ENCODE results near the gene CCDC3. TPM values are rescaled to one million over a fixed set of nuclear protein-coding genes. Genes with fewer than 3 reads are reported as not detected.
"Not testable (repeated sequence)": the region's sequence is repeated elsewhere in the genome, so short reads cannot be mapped to it uniquely, and the experiment has no call there.

The CCDC3 gene
- total RNA-seq, 1 donor from 2014 or later = 14.1 TPM

DNA sequence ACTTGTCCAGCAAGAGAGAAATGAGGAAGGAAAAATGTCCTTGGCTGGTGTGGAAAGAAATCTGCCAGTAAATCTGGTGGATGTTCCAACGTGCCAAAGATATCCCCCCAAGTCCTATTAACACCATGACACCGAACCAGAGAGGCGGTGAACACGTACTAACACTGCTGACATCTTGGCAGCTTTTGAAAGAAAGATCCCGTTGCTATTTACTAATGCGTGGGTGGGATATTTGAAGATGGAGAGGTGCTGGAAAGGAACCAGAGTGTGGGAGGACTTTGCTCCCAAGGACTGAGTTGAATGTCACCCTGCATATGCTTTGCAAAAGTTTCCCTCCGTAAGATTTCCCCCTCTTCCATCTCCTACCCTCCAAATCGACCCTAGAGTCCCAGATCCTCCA, 7.9 kb downstream of the CCDC3 start:
- H3K9me3 Mint-ChIP-seq (ENCODE audit: unreplicated experiment) = no peaks in the 10 kb centered on the region
- no peak for DNase-seq (ENCODE audit: extremely low spot score, unreplicated experiment)
- peaks cover 7% of the 10 kb centered on the region for H3K27me3 Mint-ChIP-seq (ENCODE audit: unreplicated experiment)
- H3K4me3 Mint-ChIP-seq (ENCODE audit: unreplicated experiment) = no peak overlapping the region
- H3K27ac Mint-ChIP-seq (ENCODE audit: unreplicated experiment) = no peak overlapping the region
- peaks cover 9% of the 10 kb centered on the region for H3K4me1 Mint-ChIP-seq (ENCODE audit: unreplicated experiment)
- H3K36me3 Mint-ChIP-seq (ENCODE audit: unreplicated experiment) = no peaks in the 10 kb centered on the region
- TF ChIP-seq, protein P1, sequence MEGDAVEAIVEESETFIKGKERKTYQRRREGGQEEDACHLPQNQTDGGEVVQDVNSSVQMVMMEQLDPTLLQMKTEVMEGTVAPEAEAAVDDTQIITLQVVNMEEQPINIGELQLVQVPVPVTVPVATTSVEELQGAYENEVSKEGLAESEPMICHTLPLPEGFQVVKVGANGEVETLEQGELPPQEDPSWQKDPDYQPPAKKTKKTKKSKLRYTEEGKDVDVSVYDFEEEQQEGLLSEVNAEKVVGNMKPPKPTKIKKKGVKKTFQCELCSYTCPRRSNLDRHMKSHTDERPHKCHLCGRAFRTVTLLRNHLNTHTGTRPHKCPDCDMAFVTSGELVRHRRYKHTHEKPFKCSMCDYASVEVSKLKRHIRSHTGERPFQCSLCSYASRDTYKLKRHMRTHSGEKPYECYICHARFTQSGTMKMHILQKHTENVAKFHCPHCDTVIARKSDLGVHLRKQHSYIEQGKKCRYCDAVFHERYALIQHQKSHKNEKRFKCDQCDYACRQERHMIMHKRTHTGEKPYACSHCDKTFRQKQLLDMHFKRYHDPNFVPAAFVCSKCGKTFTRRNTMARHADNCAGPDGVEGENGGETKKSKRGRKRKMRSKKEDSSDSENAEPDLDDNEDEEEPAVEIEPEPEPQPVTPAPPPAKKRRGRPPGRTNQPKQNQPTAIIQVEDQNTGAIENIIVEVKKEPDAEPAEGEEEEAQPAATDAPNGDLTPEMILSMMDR (IDR thresholded peaks at IDR 0.05) = no peak

DNA sequence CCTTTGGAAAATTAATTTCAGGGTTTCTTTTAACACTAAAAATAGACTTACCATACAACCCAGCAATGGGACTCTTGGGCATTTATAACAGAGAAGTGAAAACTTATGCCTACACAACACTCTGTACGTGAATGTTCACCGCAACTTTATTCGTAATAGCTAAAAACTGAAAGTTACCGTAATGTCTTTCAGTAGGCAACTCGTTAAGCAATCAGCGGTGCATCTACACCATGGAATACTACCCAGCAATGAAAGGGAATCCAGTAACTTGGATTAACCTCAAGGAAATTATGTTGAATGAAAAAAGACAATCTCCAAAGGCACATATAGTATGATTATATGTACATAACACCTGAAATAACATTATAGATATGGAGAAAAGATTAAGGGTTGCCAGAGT, 16.2 kb downstream of the CCDC3 start:
- H3K4me1 Mint-ChIP-seq (ENCODE audit: unreplicated experiment) = peaks cover 8% of the 10 kb centered on the region
- H3K27me3 Mint-ChIP-seq (ENCODE audit: unreplicated experiment) = no peaks in the 10 kb centered on the region
- H3K36me3 Mint-ChIP-seq (ENCODE audit: unreplicated experiment) = peaks cover 5% of the 10 kb centered on the region
- no peak overlapping the region for H3K27ac Mint-ChIP-seq (ENCODE audit: unreplicated experiment)
- TF ChIP-seq, protein P1 (IDR thresholded peaks at IDR 0.05) = no peak
- H3K9me3 Mint-ChIP-seq (ENCODE audit: unreplicated experiment) = peaks cover 16% of the 10 kb centered on the region
- no peak for DNase-seq (ENCODE audit: extremely low spot score, unreplicated experiment)
- H3K4me3 Mint-ChIP-seq (ENCODE audit: unreplicated experiment) = no peak overlapping the region

DNA sequence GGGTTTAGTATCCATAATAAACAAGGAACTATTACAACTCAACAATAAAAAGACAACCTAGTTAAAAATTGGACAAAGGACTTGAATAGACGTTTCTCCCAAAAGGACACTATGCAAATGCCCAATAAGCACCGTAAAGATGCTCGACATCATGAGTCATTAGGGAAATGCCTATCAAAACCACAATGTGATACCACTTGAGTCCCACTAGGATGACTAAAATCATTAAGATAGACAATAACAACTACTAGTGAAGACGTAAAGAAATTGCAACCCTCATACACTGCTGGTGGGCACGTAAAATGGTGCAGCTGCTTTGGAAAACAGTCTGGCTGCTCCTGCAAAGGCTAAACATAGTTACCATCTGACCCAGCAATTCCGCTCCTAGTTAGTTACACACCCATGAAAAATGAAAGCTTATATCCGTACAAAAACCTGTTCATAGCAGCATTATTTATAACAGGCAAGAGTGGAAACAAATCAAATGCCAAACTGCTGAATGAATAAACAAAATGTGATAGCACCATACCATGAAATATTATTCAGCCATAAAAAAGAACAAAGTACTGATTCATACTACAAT, 17.3 kb downstream of the CCDC3 start:
- peaks cover 13% of the 10 kb centered on the region for H3K4me1 Mint-ChIP-seq (ENCODE audit: unreplicated experiment)
- DNase-seq (ENCODE audit: extremely low spot score, unreplicated experiment) = no peak

DNA sequence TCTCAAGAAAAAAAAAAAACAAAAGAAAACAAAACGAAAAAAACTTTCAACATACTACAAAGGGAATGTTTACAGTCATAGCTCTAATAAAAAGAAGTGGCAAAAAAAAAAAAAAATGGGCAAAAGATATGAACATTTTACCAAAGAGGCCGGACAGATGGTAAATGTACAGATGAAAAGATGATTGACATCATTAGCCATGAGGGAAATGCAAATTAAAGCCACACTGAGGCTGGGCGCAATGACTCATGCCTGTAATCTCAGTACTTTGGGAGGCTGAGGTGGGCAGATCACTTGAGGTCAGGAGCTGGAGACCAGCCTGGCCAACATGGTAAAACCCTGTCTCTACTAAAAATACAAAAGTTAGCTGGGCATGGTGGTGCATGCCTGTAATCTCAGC, 17.9 kb downstream of the CCDC3 start:
- H3K27ac Mint-ChIP-seq (ENCODE audit: unreplicated experiment); H3K27me3 Mint-ChIP-seq (ENCODE audit: unreplicated experiment); DNase-seq (ENCODE audit: extremely low spot score, unreplicated experiment); H3K36me3 Mint-ChIP-seq (ENCODE audit: unreplicated experiment); H3K4me3 Mint-ChIP-seq (ENCODE audit: unreplicated experiment): not testable (repeated sequence)
- Mint-ChIP-seq H3K4me1 (ENCODE audit: unreplicated experiment) (peaks cover 18% of the 10 kb centered on the region), H3K9me3 (ENCODE audit: unreplicated experiment) (peaks cover 16% of the 10 kb centered on the region)

More for the DNA sequence above, 17.3 kb downstream of the CCDC3 start:
- peaks cover 16% of the 10 kb centered on the region for H3K9me3 Mint-ChIP-seq (ENCODE audit: unreplicated experiment)
- no peaks in the 10 kb centered on the region for H3K27me3 Mint-ChIP-seq (ENCODE audit: unreplicated experiment)
- TF ChIP-seq, protein P1 (IDR thresholded peaks at IDR 0.05) = no peak
- peaks cover 5% of the 10 kb centered on the region for H3K36me3 Mint-ChIP-seq (ENCODE audit: unreplicated experiment)
- H3K27ac Mint-ChIP-seq (ENCODE audit: unreplicated experiment) = no peak overlapping the region
- no peak overlapping the region for H3K4me3 Mint-ChIP-seq (ENCODE audit: unreplicated experiment)

- Mint-ChIP-seq H3K4me3 (ENCODE audit: unreplicated experiment) (no peak overlapping the region), H3K27ac (ENCODE audit: unreplicated experiment) (no peak overlapping the region)
- TF ChIP-seq, protein P1 (IDR thresholded peaks at IDR 0.05) = no peak
Observed at GRCh38 chr10:12981570-12981969, 19.9 kb downstream of the CCDC3 start.

More at GRCh38 chr10:12981570-12981969, 19.9 kb downstream of the CCDC3 start:
- peaks cover 18% of the 10 kb centered on the region for H3K4me1 Mint-ChIP-seq (ENCODE audit: unreplicated experiment)
- H3K36me3 Mint-ChIP-seq (ENCODE audit: unreplicated experiment) = peaks cover 5% of the 10 kb centered on the region
- DNase-seq (ENCODE audit: extremely low spot score, unreplicated experiment) = no peak
- H3K9me3 Mint-ChIP-seq (ENCODE audit: unreplicated experiment) = peaks cover 16% of the 10 kb centered on the region
- peaks cover 3% of the 10 kb centered on the region for H3K27me3 Mint-ChIP-seq (ENCODE audit: unreplicated experiment)

All from osteocyte (in vitro differentiated cells).